Body of pancreas (tissue), 4 donors: ENCODE results near the gene FBLN1. TPM values are rescaled to one million over a fixed set of nuclear protein-coding genes. Genes with fewer than 3 reads are reported as not detected.

Experiments used
- ATAC-seq: fragments of 150-250 bp; one replicate; pipeline ENCODE4 v1.9.1; 2016
- DNase-seq, 4 donors: peaks; one replicate each; pipeline ENCODE4 v3.0.0-alpha.2; 2019
- H3K27ac ChIP-seq, 4 donors: fragments of 200-600 bp; sonication (generic); 1 replicate in 3 of 4; 2 replicates in 1 of 4; pipeline versions ENCODE4 v1.5.1 to v1.6.1; 2016 to 2019; ENCODE audit warnings: mild to moderate bottlenecking in 1 of 4, mixed read lengths in 1 of 4, moderate library complexity in 1 of 4
- H3K27me3 ChIP-seq, 2 donors: fragments of 200-600 bp; sonication (generic); one replicate each; pipeline ENCODE4 v1.6.0; 2016; ENCODE audit warnings: mild to moderate bottlenecking in 1 of 2
- H3K36me3 ChIP-seq, 2 donors: fragments of 200-600 bp; sonication (generic); replicated peaks in 1 of 2; 2 replicates each; pipeline ENCODE4 v1.5.1; 2016; ENCODE audit warnings: low read depth in 2 of 2; ENCODE audit not compliant: insufficient read depth in 1 of 2
- H3K4me1 ChIP-seq: fragments of 200-600 bp; sonication (generic); one replicate; pipeline ENCODE4 v1.6.0; 2016
- H3K4me3 ChIP-seq, 2 donors: fragments of 200-600 bp; sonication (generic); 1 replicate in 1 of 2; 2 replicates in 1 of 2; pipeline ENCODE4 v1.5.1; 2016 to 2019
- H3K9me3 ChIP-seq, 3 donors: fragments of 200-600 bp; sonication (generic); 1 replicate in 2 of 3; 2 replicates in 1 of 3; pipeline ENCODE4 v1.5.1; 2016
- CTCF ChIP-seq, 7 experiments: fragments of 450-650 bp in 4 of 7; fragments of 200-600 bp in 3 of 7; sonication (generic) in 3 of 7; IDR thresholded peaks; one replicate each; pipeline ENCODE4 v1.5.1; 2016 to 2019; ENCODE audit warnings: antibody characterized with exemption in 7 of 7
- POLR2A ChIP-seq, 3 donors: fragments of 450-650 bp; IDR thresholded peaks; one replicate each; pipeline ENCODE4 v1.6.1; 2016; ENCODE audit warnings: antibody characterized with exemption in 3 of 3, mild to moderate bottlenecking in 2 of 3
- WGBS, 2 donors: methylation state at CpG; one replicate each; pipeline ENCODE4 v1.1.5; 2017; 5-methylcytosine and 5-hydroxymethylcytosine counted together
- intact Hi-C: fragments of 100-400 bp; cut with DNase I; formaldehyde crosslinking; loops from one replicate; pipeline ENCODE4 v1.15.1; 2023
- total RNA-seq, 2 donors: library from RNA; depleted of rRNA; stranded (reverse); fragments of >200 nt; gene quantifications; one replicate each; pipeline ENCODE4 v1.1.0, GENCODE V29; 2016

Gene FBLN1
- total RNA-seq, 2 donors from 2014 or later = 97.0 to 119 TPM

- Histone ChIP-seq H3K27ac (no peak overlapping the region), H3K36me3 (no peaks in the 10 kb centered on the region), H3K4me3 (no peak overlapping the region), H3K9me3 (no peaks in the 10 kb centered on the region), H3K27me3 (no peaks in the 10 kb centered on the region), H3K4me1 (no peaks in the 10 kb centered on the region)
- intact Hi-C loops = no loop called here
- TF ChIP-seq CTCF (IDR thresholded peaks at IDR 0.05) = no peak
- TF ChIP-seq POLR2A (IDR thresholded peaks at IDR 0.05) = no peak
- DNase-seq (peak in 1 of 4 donors; percentile 25), ATAC-seq (peak; percentile 54)
- 26 to 39% methylated on average over 7 of the region's 7 CpGs for WGBS, 2 donors
Measured at GRCh38 chr22:45496451-45496941, 6.2 kb upstream of the FBLN1 start.

DNA sequence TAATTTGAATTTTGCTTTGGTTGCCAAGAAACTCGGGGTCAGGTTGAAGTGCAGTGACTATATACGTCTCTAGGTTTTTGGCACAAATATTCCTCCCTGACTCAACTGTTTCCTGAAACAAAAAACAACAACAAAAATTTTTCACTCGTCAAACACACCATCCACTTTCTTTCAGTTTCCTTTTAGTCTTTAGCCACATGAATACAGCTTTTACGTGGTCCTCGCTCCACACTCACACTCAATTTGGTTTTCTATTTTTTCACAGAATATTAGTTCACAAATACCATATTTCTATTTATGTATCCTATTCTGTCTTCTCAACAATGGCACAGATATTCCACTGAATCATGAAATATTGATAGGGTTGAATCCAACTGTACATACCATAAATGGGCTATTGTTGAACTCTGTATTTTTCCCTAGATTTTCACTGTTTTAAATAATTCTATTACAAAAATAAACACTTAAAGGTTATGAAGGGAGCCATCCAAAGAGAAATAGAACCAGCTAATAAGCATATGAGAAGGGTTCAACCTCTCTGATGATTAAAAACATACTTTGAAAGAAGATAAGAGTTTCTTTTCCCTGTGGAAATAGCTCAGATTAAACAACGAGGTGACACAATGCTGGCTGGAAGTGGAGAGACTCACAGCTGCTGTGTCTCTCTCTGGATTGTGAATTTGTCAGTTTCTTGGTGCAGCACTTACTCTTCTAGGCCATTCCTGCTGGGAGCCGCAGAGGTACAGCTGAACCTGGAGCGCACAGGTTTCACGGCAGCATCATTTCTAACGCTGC, 5.1 kb upstream of the FBLN1 start:
- intact Hi-C loops = no loop called here
- Histone ChIP-seq H3K36me3 (no peaks in the 10 kb centered on the region), H3K4me1 (peaks cover 5% of the 10 kb centered on the region), H3K27me3 (no peaks in the 10 kb centered on the region), H3K9me3 (no peaks in the 10 kb centered on the region), H3K27ac (no peak overlapping the region), H3K4me3 (no peak overlapping the region)
- DNase-seq = no peak
- WGBS, 2 donors = 47 to 51% methylated on average over 10 of the region's 10 CpGs
- TF ChIP-seq POLR2A (IDR thresholded peaks at IDR 0.05) = no peak
- no peak for ATAC-seq

DNA sequence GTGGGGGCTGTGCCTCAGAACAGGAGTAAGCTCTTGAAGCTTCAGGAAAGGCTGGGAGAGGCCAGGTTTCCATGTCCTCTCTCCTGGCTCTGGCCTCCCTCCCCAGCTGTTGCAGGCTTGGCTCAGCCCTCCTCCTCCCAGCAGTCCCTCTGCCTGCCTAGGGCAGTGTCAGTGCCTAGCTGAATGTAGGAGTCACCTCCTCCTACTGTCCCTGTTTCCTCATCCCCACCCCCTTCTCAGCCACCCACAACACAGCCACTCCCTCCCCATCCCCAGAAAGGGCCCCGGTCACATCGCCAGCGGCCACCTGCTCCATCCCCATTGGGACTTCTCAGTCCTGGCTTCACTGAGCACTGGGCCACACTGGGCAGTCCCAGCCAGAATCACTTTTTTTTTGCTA, 2.9 kb upstream of the FBLN1 start:
- 91 to 96% methylated on average over 3 of the region's 3 CpGs for WGBS, 2 donors
- TF ChIP-seq CTCF (IDR thresholded peaks at IDR 0.05) (no peak), POLR2A (IDR thresholded peaks at IDR 0.05) (no peak)
- Histone ChIP-seq H3K27ac (no peak overlapping the region), H3K4me3 (no peak overlapping the region), H3K36me3 (no peaks in the 10 kb centered on the region), H3K9me3 (no peaks in the 10 kb centered on the region), H3K27me3 (no peaks in the 10 kb centered on the region), H3K4me1 (peaks cover 12% of the 10 kb centered on the region)
- DNase-seq = no peak
- intact Hi-C loops = no loop called here
- no peak for ATAC-seq

GRCh38 chr22:45503050-45503815, 550 bp downstream of the FBLN1 start:
- 13 to 29% methylated on average over 8 to 52 of the region's 53 CpGs for WGBS, 2 donors
- intact Hi-C loops = no loop called here
- ATAC-seq = peak; percentile 4
- no peak for DNase-seq
- Histone ChIP-seq H3K27ac (peak overlapping the region in 2 of 4 donors; percentile 12 to 29), H3K4me3 (no peak overlapping the region), H3K4me1 (peaks cover 12% of the 10 kb centered on the region), H3K27me3 (no peaks in the 10 kb centered on the region), H3K9me3 (no peaks in the 10 kb centered on the region), H3K36me3 (no peaks in the 10 kb centered on the region)
- no peak for TF ChIP-seq POLR2A (IDR thresholded peaks at IDR 0.05)
- no peak for TF ChIP-seq CTCF (IDR thresholded peaks at IDR 0.05)

GRCh38 chr22:45503816-45504372, 1.2 kb downstream of the FBLN1 start:
- TF ChIP-seq POLR2A (IDR thresholded peaks at IDR 0.05) (no peak), CTCF (IDR thresholded peaks at IDR 0.05) (no peak)
- Histone ChIP-seq H3K36me3 (no peaks in the 10 kb centered on the region), H3K4me3 (no peak overlapping the region), H3K27me3 (no peaks in the 10 kb centered on the region), H3K4me1 (peaks cover 12% of the 10 kb centered on the region), H3K27ac (no peak overlapping the region), H3K9me3 (no peaks in the 10 kb centered on the region)
- ATAC-seq = no peak
- 47 to 81% methylated on average over 5 to 13 of the region's 15 CpGs for WGBS, 2 donors
- intact Hi-C loops = no loop called here
- DNase-seq = no peak
